ENCODE data around the gene ACTA2. TPM values are rescaled to one million over a fixed set of nuclear protein-coding genes. Genes with fewer than 3 reads are reported as not detected.

Gene ACTA2
- total RNA-seq, 1 experiment from 2014 or later, result 2.4 TPM

GRCh38 chr10:88960802-88961201 is 8.2 kb upstream of the ACTA2 start:
- DNase-seq, result no peak
- H3K23me2 ChIP-seq (ENCODE audit: insufficient read length, low read depth, low read length, poor library complexity, severe bottlenecking), result no peaks in the 10 kb centered on the region

More at GRCh38 chr10:88960802-88961201, 8.2 kb upstream of the ACTA2 start:
- TF ChIP-seq, protein P1, sequence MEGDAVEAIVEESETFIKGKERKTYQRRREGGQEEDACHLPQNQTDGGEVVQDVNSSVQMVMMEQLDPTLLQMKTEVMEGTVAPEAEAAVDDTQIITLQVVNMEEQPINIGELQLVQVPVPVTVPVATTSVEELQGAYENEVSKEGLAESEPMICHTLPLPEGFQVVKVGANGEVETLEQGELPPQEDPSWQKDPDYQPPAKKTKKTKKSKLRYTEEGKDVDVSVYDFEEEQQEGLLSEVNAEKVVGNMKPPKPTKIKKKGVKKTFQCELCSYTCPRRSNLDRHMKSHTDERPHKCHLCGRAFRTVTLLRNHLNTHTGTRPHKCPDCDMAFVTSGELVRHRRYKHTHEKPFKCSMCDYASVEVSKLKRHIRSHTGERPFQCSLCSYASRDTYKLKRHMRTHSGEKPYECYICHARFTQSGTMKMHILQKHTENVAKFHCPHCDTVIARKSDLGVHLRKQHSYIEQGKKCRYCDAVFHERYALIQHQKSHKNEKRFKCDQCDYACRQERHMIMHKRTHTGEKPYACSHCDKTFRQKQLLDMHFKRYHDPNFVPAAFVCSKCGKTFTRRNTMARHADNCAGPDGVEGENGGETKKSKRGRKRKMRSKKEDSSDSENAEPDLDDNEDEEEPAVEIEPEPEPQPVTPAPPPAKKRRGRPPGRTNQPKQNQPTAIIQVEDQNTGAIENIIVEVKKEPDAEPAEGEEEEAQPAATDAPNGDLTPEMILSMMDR (conservative IDR thresholded peaks at IDR 0.05), result no peak
- no peak overlapping the region for H3K4me3 Mint-ChIP-seq
- Histone ChIP-seq H2AK5ac (ENCODE audit: insufficient read length, low read length) (no peak overlapping the region), H2BK20ac (ENCODE audit: low read depth, low read length, poor library complexity, severe bottlenecking) (no peak overlapping the region), H3K14ac (ENCODE audit: insufficient read depth, low read length) (no peak overlapping the region), H2BK12ac (ENCODE audit: insufficient read length, low read depth, low read length) (no peak overlapping the region), H3K4me2 (ENCODE audit: insufficient read depth, insufficient read length, low read length) (no peak overlapping the region), H3K4me1 (ENCODE audit: insufficient read depth, low read length) (no peaks in the 10 kb centered on the region), H3K56ac (ENCODE audit: insufficient read length, low read depth, low read length) (no peak overlapping the region), H3K79me1 (ENCODE audit: insufficient read depth, low read depth, low read length, poor library complexity, severe bottlenecking) (no peaks in the 10 kb centered on the region), H3K27me3 (ENCODE audit: insufficient read depth, low read length) (no peaks in the 10 kb centered on the region), H2AFZ (ENCODE audit: low read length) (no peak overlapping the region), H3K79me2 (ENCODE audit: insufficient read depth, low read length) (no peaks in the 10 kb centered on the region), H3K27ac (ENCODE audit: insufficient read length, low read depth, low read length) (no peak overlapping the region), H4K91ac (ENCODE audit: insufficient read length, low read depth, low read length) (no peak overlapping the region), H3K9me3 (ENCODE audit: control insufficient read depth, low read depth, low read length) (no peaks in the 10 kb centered on the region), H3T11ph (ENCODE audit: low read length) (no peak overlapping the region), H4K20me1 (ENCODE audit: control insufficient read depth, insufficient read depth, insufficient read length) (no peaks in the 10 kb centered on the region), H4K5ac (ENCODE audit: insufficient read length, low read depth, low read length) (no peak overlapping the region), H2BK5ac (ENCODE audit: insufficient read length, low read length) (no peak overlapping the region), H3K23ac (ENCODE audit: insufficient read length, low read depth, low read length) (no peak overlapping the region), H4K8ac (replicated peaks; ENCODE audit: insufficient read length, low read depth, low read length) (no peak overlapping the region), H3K4ac (ENCODE audit: low read depth, low read length) (no peak overlapping the region), H2BK120ac (ENCODE audit: low read depth, low read length, poor library complexity, severe bottlenecking) (no peak overlapping the region), H2BK15ac (ENCODE audit: low read depth, low read length) (no peak overlapping the region), H3K18ac (ENCODE audit: insufficient read length, low read depth, low read length) (no peak overlapping the region), H3K9ac (ENCODE audit: extremely low read depth, insufficient read length, low read length) (no peak overlapping the region)
- no peaks in the 10 kb centered on the region for H3K9me3 Mint-ChIP-seq
- no CpG with 5 or more reads among the region's 1 CpG for WGBS (ENCODE audit: extremely low coverage, insufficient read length, low lambda C conversion rate)
- no peaks in the 10 kb centered on the region for H3K36me3 Mint-ChIP-seq (ENCODE audit: insufficient read depth in 1 of 3, low read depth in 3 of 3)
- H3K4me1 Mint-ChIP-seq, result peaks cover 0 to 5% of the 10 kb centered on the region in 2 experiments; a peak in 2 of 4 replicates
- no peak overlapping the region for H3K27ac Mint-ChIP-seq
- no peaks in the 10 kb centered on the region for H3K27me3 Mint-ChIP-seq (ENCODE audit: low read depth)
